H1 (cell line): Measurements from ENCODE around the gene RAN. TPM values are rescaled to one million over a fixed set of nuclear protein-coding genes. Genes with fewer than 3 reads are reported as not detected.

Experiments
- CHD7 ChIP-seq: fragments of 300-600 bp; sonication (generic); IDR thresholded peaks from 2 replicates; pipeline ENCODE4 v1.7.1; 2012; ENCODE audit warnings: low read length, moderate library complexity, mild to moderate bottlenecking, inconsistent platforms; ENCODE audit not compliant: insufficient replicate concordance
- polyA plus RNA-seq, 7 experiments: library from polyadenylated mRNA; depleted of rRNA in 3 of 7; stranded (reverse) in 5 of 7; unstranded in 2 of 7; fragments of >200 nt in 5 of 7; fragments of 200-250 nt in 2 of 7; gene quantifications; 1 replicate in 5 of 7; 2 replicates in 1 of 7; 4 replicates in 1 of 7; pipeline versions ENCODE4 v1.2.1 to v1.2.3, GENCODE V29; 2011 to 2013; ENCODE audit warnings: missing spikeins in 2 of 7, mixed read lengths in 2 of 7
- total RNA-seq: library from RNA; stranded (reverse); fragmentation: NEBNext Ultra II Directional; extraction: Animal tissue kit (Norgen Biotek cat#: 25700); gene quantifications from 2 replicates; pipeline ENCODE4 v1.2.1, GENCODE V29; 2021

The RAN gene
- total and polyA plus RNA-seq, 2 of the 8 experiments (the other 6 are each of a cell fraction or from before 2014, with no cell fraction given) = 2,064 to 2,203 TPM

DNA sequence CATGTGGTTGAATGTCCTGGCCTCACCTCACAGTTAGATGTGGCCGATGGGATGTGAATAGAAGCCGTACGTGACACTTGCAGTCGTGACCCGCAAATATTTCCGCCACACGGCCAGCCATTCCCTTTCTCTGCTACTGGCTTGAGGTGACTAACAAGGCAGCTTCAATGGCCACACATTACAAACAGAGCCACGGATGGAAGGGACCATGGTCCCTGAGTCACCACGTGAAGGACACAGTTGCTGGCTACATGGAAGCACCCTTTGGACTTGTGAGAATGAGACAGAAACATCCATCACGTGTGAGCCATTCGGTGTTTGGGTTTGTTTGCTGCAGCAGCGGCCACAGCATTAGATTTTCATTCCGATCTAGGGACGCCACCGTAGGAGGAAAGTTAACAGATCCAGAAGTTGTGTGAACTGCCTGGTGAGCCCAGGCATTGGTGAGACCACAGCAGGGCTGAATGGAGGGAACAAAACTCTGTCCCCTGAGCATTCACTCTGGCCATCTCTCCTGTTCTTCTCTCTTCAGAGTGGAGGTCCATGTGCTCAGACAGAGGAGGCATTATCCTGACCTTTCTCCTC lies 48.3 kb downstream of the RAN start (continued):
- TF ChIP-seq CHD7 = no peak
